SH-SY5Y (cell line): ENCODE measurements around the gene OR6C6.

ENCODE experiments used
- GATA2 ChIP-seq: IDR thresholded peaks from 2 replicates; pipeline ENCODE4 v1.6.1; 2011; ENCODE audit warnings: mild to moderate bottlenecking, low read depth, low read length
- GATA3 ChIP-seq: IDR thresholded peaks from 2 replicates; pipeline ENCODE4 v1.6.1; 2011; ENCODE audit warnings: low read depth, mild to moderate bottlenecking, low read length, moderate library complexity

GRCh38 chr12:55320201-55320600, 23.8 kb upstream of the OR6C6 start:
- TF ChIP-seq GATA2 (no peak), GATA3 (no peak)
